ENCODE data around the gene VPS50. TPM values are rescaled to one million over a fixed set of nuclear protein-coding genes. Genes with fewer than 3 reads are reported as not detected.

The VPS50 gene
- polyA plus RNA-seq, 3 donors: 7.6 to 12.6 (median 9.5) TPM

DNA sequence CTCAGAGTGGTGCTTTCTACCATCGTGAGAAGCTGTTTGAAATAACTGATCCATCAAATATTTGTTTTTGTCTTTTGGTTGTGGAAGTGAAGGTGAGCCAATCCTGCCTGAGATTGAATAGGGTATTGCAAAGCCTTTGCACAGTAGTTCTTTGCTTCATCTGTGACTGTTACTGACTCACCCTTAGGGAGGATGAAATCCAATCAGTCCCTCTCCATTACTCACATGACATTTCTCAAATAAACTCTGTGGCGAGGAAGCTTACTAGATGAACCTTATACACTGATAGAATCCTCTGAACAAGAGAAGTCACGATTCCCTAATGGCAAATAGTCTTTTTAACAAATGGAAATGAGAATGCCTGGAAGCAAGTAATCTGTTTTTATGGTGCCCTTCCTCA, 37.8 kb upstream of the VPS50 start:
- H3K4me3 ChIP-seq (replicated peaks in 1 of 3; ENCODE audit: low read depth in 2 of 3, low read length in 3 of 3): no peak overlapping the region
- peaks cover 0 to 5% of the 10 kb centered on the region in 2 donors for H3K27me3 ChIP-seq (ENCODE audit: control insufficient read depth in 2 of 2, insufficient read depth in 2 of 2, low read length in 2 of 2)
- no peaks in the 10 kb centered on the region for H4K20me1 ChIP-seq (ENCODE audit: insufficient read depth, low read length)
- H3K79me2 ChIP-seq (ENCODE audit: insufficient read depth, low read length): no peaks in the 10 kb centered on the region
- peaks cover 2 to 10% (median 8%) of the 10 kb centered on the region in 3 donors for H3K27me3 Mint-ChIP-seq (ENCODE audit: low read depth in 3 of 3)
- H3K4me2 ChIP-seq (replicated peaks; ENCODE audit: extremely low read depth, low read length, poor library complexity, severe bottlenecking): no peak overlapping the region
- DNase-seq: peak in 1 of 3 donors; percentile 13
- no peak overlapping the region for H3K27ac Mint-ChIP-seq
- peaks cover 0 to 2% (median 0%) of the 10 kb centered on the region in 7 donors for H3K9me3 Mint-ChIP-seq
- peaks cover 10% of the 10 kb centered on the region in 2 donors for H3K4me1 ChIP-seq (ENCODE audit: control insufficient read depth in 1 of 2, insufficient read depth in 2 of 2, low read length in 2 of 2)
- no peak overlapping the region for H3K27ac ChIP-seq (ENCODE audit: low read depth in 1 of 2, low read length in 2 of 2)
- no CpG with 5 or more reads among the region's 3 CpGs for WGBS (ENCODE audit: insufficient coverage)
- H3K9me3 ChIP-seq (replicated peaks in 1 of 2; ENCODE audit: control insufficient read depth in 1 of 2, insufficient read depth in 1 of 2, low read length in 2 of 2): no peaks in the 10 kb centered on the region
- intact Hi-C loops (cut with micrococcal nuclease): no loop called here
- no peaks in the 10 kb centered on the region for H3K36me3 ChIP-seq (replicated peaks in 1 of 2; ENCODE audit: control insufficient read depth in 1 of 2, insufficient read depth in 2 of 2, low read length in 2 of 2)
- no peak overlapping the region for H3K4me3 Mint-ChIP-seq
- H3K4me1 Mint-ChIP-seq: peaks cover 9% of the 10 kb centered on the region
- TF ChIP-seq, protein P1, sequence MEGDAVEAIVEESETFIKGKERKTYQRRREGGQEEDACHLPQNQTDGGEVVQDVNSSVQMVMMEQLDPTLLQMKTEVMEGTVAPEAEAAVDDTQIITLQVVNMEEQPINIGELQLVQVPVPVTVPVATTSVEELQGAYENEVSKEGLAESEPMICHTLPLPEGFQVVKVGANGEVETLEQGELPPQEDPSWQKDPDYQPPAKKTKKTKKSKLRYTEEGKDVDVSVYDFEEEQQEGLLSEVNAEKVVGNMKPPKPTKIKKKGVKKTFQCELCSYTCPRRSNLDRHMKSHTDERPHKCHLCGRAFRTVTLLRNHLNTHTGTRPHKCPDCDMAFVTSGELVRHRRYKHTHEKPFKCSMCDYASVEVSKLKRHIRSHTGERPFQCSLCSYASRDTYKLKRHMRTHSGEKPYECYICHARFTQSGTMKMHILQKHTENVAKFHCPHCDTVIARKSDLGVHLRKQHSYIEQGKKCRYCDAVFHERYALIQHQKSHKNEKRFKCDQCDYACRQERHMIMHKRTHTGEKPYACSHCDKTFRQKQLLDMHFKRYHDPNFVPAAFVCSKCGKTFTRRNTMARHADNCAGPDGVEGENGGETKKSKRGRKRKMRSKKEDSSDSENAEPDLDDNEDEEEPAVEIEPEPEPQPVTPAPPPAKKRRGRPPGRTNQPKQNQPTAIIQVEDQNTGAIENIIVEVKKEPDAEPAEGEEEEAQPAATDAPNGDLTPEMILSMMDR (IDR thresholded peaks at IDR 0.05): no peak
- no peaks in the 10 kb centered on the region for H3K36me3 Mint-ChIP-seq
- H3K9ac ChIP-seq (ENCODE audit: insufficient read depth, low read length, poor library complexity, severe bottlenecking): no peak overlapping the region
- no peak overlapping the region for H2AFZ ChIP-seq (ENCODE audit: insufficient read depth, low read depth, low read length, poor library complexity, severe bottlenecking)

DNA sequence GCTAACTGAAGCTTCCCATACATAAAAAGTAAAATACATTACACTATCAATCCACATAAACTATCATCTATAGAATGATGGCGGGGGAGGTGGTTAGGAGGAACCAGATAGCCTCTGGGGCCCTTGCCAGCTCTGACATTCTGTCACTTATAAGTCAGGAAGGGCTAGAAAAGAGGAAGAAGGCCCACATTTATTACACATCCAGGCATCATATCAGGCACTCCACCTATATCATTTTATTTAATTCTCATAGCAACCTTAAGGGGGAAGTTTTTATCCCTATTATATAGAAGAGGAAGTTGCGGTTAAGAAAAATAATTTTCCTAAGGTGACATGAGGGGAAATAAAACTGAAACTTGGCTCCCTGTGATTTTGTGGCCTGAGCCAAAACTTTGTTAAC, 35.8 kb upstream of the VPS50 start:
- peaks cover 0 to 2% (median 0%) of the 10 kb centered on the region in 7 donors for H3K9me3 Mint-ChIP-seq
- Histone ChIP-seq H4K20me1 (ENCODE audit: insufficient read depth, low read length) (no peaks in the 10 kb centered on the region), H3K79me2 (ENCODE audit: insufficient read depth, low read length) (no peaks in the 10 kb centered on the region), H3K4me1 (ENCODE audit: control insufficient read depth in 1 of 2, insufficient read depth in 2 of 2, low read length in 2 of 2) (peaks cover 10% of the 10 kb centered on the region in 2 donors), H3K9me3 (replicated peaks in 1 of 2; ENCODE audit: control insufficient read depth in 1 of 2, insufficient read depth in 1 of 2, low read length in 2 of 2) (no peaks in the 10 kb centered on the region), H2AFZ (ENCODE audit: insufficient read depth, low read depth, low read length, poor library complexity, severe bottlenecking) (no peak overlapping the region), H3K27me3 (ENCODE audit: control insufficient read depth in 2 of 2, insufficient read depth in 2 of 2, low read length in 2 of 2) (no peaks in the 10 kb centered on the region), H3K4me3 (replicated peaks in 1 of 3; ENCODE audit: low read depth in 2 of 3, low read length in 3 of 3) (no peak overlapping the region), H3K9ac (ENCODE audit: insufficient read depth, low read length, poor library complexity, severe bottlenecking) (no peak overlapping the region), H3K27ac (ENCODE audit: low read depth in 1 of 2, low read length in 2 of 2) (peak overlapping the region in 1 of 2 donors; percentile 26), H3K4me2 (replicated peaks; ENCODE audit: extremely low read depth, low read length, poor library complexity, severe bottlenecking) (no peak overlapping the region), H3K36me3 (replicated peaks in 1 of 2; ENCODE audit: control insufficient read depth in 1 of 2, insufficient read depth in 2 of 2, low read length in 2 of 2) (no peaks in the 10 kb centered on the region)
- TF ChIP-seq, protein P1 (IDR thresholded peaks at IDR 0.05): no peak
- H3K4me3 Mint-ChIP-seq: no peak overlapping the region
- intact Hi-C loops (cut with micrococcal nuclease): no loop called here
- no peaks in the 10 kb centered on the region for H3K36me3 Mint-ChIP-seq
- H3K27me3 Mint-ChIP-seq (ENCODE audit: low read depth in 3 of 3): peaks cover 0 to 4% (median 2%) of the 10 kb centered on the region in 3 donors
- peak overlapping the region in 2 of 7 donors; percentile 2 to 30 for H3K27ac Mint-ChIP-seq
- peak; percentile 23 to 41 (median 33) for DNase-seq
- no CpG with 5 or more reads among the region's 2 CpGs for WGBS (ENCODE audit: insufficient coverage)
- peaks cover 9% of the 10 kb centered on the region for H3K4me1 Mint-ChIP-seq

Measured in CD14-positive monocyte (primary cell).